Inflammatory macrophage treated with lipopolysaccharide for 4 hours (primary cell): Measurements from ENCODE around the gene JAML.

Experiments
- DNase-seq: peaks from one replicate; pipeline ENCODE4 v3.0.0-alpha.2; 2020

Gene JAML

GRCh38 chr11:118215262-118215661 is 9.5 kb downstream of the JAML start:
- no peak for DNase-seq

GRCh38 chr11:118214210-118214914 is 10.4 kb downstream of the JAML start:
- peak; percentile 93 for DNase-seq

GRCh38 chr11:118213781-118214180 is 11.0 kb downstream of the JAML start:
- DNase-seq: no peak

GRCh38 chr11:118213201-118213600 is 11.6 kb downstream of the JAML start:
- DNase-seq: no peak

- peak; percentile 67 for DNase-seq
Measured at GRCh38 chr11:118212781-118213191, 12.0 kb downstream of the JAML start.

GRCh38 chr11:118212131-118212725 is 12.6 kb downstream of the JAML start:
- no peak for DNase-seq

- DNase-seq: no peak
Measured at GRCh38 chr11:118211006-118211405, 13.8 kb downstream of the JAML start.

GRCh38 chr11:118210323-118210722 is 14.5 kb downstream of the JAML start:
- DNase-seq: no peak

GRCh38 chr11:118209033-118209432 is 15.8 kb downstream of the JAML start:
- DNase-seq: no peak

- no peak for DNase-seq
Measured at GRCh38 chr11:118207079-118207478, 17.7 kb downstream of the JAML start.

GRCh38 chr11:118206391-118207031 is 18.3 kb downstream of the JAML start:
- DNase-seq: peak; percentile 93

- no peak for DNase-seq
Measured at GRCh38 chr11:118205606-118206378, 19.0 kb downstream of the JAML start.

GRCh38 chr11:118202599-118203422 is 22.0 kb downstream of the JAML start:
- no peak for DNase-seq

GRCh38 chr11:118201966-118202365 is 22.8 kb downstream of the JAML start:
- no peak for DNase-seq

GRCh38 chr11:118200901-118201680 is 23.7 kb downstream of the JAML start:
- DNase-seq: no peak

GRCh38 chr11:118200497-118200896 is 24.3 kb downstream of the JAML start:
- DNase-seq: no peak

GRCh38 chr11:118199135-118199534 is 25.7 kb downstream of the JAML start:
- DNase-seq: no peak

- peak; percentile 73 for DNase-seq
Measured at GRCh38 chr11:118198370-118198769, 26.4 kb downstream of the JAML start.

GRCh38 chr11:118194835-118195627 is 29.8 kb downstream of the JAML start:
- DNase-seq: peak; percentile 30

- no peak for DNase-seq
Measured at GRCh38 chr11:118193910-118194566, 30.8 kb downstream of the JAML start.
